Endodermal cell (in vitro differentiated cells): Measurements from ENCODE around the gene ZCCHC24. TPM values are rescaled to one million over a fixed set of nuclear protein-coding genes. Genes with fewer than 3 reads are reported as not detected.
A peak's percentile ranks its signal among the peaks of the same experiment; 100 is the strongest.
"Not testable (repeated sequence)": the region's sequence is repeated elsewhere in the genome, so short reads cannot be mapped to it uniquely, and the experiment has no call there.

Experiments used
- DNase-seq: peaks from one replicate; pipeline ENCODE4 v3.0.0-alpha.2; 2017
- H3K27ac ChIP-seq: 2 replicates; pipeline ENCODE4 v1.5.1; 2013; ENCODE audit warnings: mild to moderate bottlenecking, low read depth, low read length, moderate library complexity
- H3K27me3 ChIP-seq: 2 replicates; pipeline ENCODE4 v1.6.1; 2013; ENCODE audit warnings: mild to moderate bottlenecking, low read length, moderate library complexity; ENCODE audit not compliant: insufficient read depth, control insufficient read depth, poor library complexity, severe bottlenecking
- H3K36me3 ChIP-seq: 2 replicates; pipeline ENCODE4 v1.7.0; 2013; ENCODE audit warnings: mild to moderate bottlenecking, low read length, moderate library complexity; ENCODE audit not compliant: control insufficient read depth, insufficient read depth
- H3K4me1 ChIP-seq: one replicate; pipeline ENCODE4 v1.7.0; 2013; ENCODE audit warnings: low read length; ENCODE audit not compliant: control insufficient read depth, insufficient read depth
- H3K4me3 ChIP-seq: 2 replicates; pipeline ENCODE4 v1.5.1; 2013; ENCODE audit warnings: mild to moderate bottlenecking, low read length, moderate library complexity
- H3K9ac ChIP-seq: 2 replicates; pipeline ENCODE4 v1.6.1; 2013; ENCODE audit warnings: mild to moderate bottlenecking, low read length, moderate library complexity; ENCODE audit not compliant: poor library complexity, severe bottlenecking; ENCODE audit errors: extremely low read depth
- H3K9me3 ChIP-seq: 2 replicates; pipeline ENCODE4 v1.6.1; 2013; ENCODE audit warnings: mild to moderate bottlenecking, low read length, moderate library complexity; ENCODE audit not compliant: control insufficient read depth
- H3K27ac Mint-ChIP-seq: 2 replicates; pipeline ENCODE4 v1.8.0; 2020; ENCODE audit warnings: mixed read lengths
- H3K27me3 Mint-ChIP-seq: 2 replicates; pipeline ENCODE4 v1.8.0; 2021; ENCODE audit warnings: mild to moderate bottlenecking, mixed read lengths; ENCODE audit not compliant: insufficient read depth
- H3K36me3 Mint-ChIP-seq: 2 replicates; pipeline ENCODE4 v1.8.0; 2020; ENCODE audit warnings: low read depth, mixed read lengths
- H3K4me1 Mint-ChIP-seq: 2 replicates; pipeline ENCODE4 v1.8.0; 2020; ENCODE audit warnings: mixed read lengths
- H3K4me3 Mint-ChIP-seq: 2 replicates; pipeline ENCODE4 v1.8.0; 2020; ENCODE audit warnings: mild to moderate bottlenecking, moderate library complexity, mixed read lengths
- H3K9me3 Mint-ChIP-seq: 2 replicates; pipeline ENCODE4 v1.8.0; 2020; ENCODE audit warnings: mild to moderate bottlenecking, mixed read lengths
- WGBS, 2 experiments: methylation state at CpG; one replicate each; pipeline versions ENCODE4 v1.1.5 to v1.1.7; 2013; ENCODE audit warnings: missing lambda C conversion rate in 2 of 2, mixed read lengths in 1 of 2; ENCODE audit not compliant: insufficient coverage in 1 of 2, insufficient read length in 1 of 2; 5-methylcytosine and 5-hydroxymethylcytosine counted together
- total RNA-seq, 2 donors: library from RNA; stranded (reverse); fragmentation: NEBNext Ultra II Directional in 1 of 2; extraction: Animal tissue kit (Norgen Biotek cat#: 25700) in 1 of 2; gene quantifications; 2 replicates in 1 of 2; 3 replicates in 1 of 2; pipeline ENCODE4 v1.2.1, GENCODE V29; 2021
- TF ChIP-seq, protein P1 (sequence below): fragments of 200-600 bp; sonication (generic); conservative IDR thresholded peaks from 2 replicates; pipeline ENCODE4 v1.5.0; 2021; ENCODE audit warnings: antibody characterized with exemption, mild to moderate bottlenecking

Gene ZCCHC24
- total RNA-seq, 2 donors from 2014 or later: 7.6 to 10.7 TPM

DNA sequence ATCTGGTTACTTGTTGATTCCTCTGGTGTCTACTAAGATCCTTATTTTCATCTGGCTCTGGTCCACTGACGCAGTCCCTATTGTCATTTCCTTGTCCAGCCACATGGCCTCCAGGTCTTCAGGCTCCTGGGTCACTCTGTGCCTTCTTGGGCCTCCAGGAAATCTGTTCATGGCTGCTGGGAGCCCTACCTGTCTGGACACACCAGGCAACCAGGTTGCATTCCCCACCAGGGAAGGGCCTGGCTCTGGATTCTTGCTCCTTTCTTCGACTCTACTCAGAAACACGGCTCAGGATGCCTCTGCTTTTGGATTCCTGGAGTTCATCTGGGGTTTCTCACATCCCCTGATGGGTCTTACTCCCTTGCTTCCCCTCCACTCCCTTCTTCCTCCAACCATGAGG, 106.2 kb downstream of the ZCCHC24 start:
- no peak overlapping the region for H3K9ac ChIP-seq
- H3K27me3 Mint-ChIP-seq: peaks cover 18% of the 10 kb centered on the region
- peaks cover 8% of the 10 kb centered on the region for H3K4me1 ChIP-seq
- peaks cover 22% of the 10 kb centered on the region for H3K4me1 Mint-ChIP-seq
- DNase-seq: no peak
- TF ChIP-seq, protein P1, sequence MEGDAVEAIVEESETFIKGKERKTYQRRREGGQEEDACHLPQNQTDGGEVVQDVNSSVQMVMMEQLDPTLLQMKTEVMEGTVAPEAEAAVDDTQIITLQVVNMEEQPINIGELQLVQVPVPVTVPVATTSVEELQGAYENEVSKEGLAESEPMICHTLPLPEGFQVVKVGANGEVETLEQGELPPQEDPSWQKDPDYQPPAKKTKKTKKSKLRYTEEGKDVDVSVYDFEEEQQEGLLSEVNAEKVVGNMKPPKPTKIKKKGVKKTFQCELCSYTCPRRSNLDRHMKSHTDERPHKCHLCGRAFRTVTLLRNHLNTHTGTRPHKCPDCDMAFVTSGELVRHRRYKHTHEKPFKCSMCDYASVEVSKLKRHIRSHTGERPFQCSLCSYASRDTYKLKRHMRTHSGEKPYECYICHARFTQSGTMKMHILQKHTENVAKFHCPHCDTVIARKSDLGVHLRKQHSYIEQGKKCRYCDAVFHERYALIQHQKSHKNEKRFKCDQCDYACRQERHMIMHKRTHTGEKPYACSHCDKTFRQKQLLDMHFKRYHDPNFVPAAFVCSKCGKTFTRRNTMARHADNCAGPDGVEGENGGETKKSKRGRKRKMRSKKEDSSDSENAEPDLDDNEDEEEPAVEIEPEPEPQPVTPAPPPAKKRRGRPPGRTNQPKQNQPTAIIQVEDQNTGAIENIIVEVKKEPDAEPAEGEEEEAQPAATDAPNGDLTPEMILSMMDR: no peak
- 96 to 100% methylated on average over 3 of the region's 3 CpGs for WGBS, 2 experiments
- H3K27ac ChIP-seq: no peak overlapping the region
- no peaks in the 10 kb centered on the region for H3K27me3 ChIP-seq
- H3K4me3 Mint-ChIP-seq: no peak overlapping the region
- no peaks in the 10 kb centered on the region for H3K36me3 ChIP-seq
- H3K36me3 Mint-ChIP-seq: no peaks in the 10 kb centered on the region
- H3K4me3 ChIP-seq: no peak overlapping the region
- no peaks in the 10 kb centered on the region for H3K9me3 ChIP-seq
- no peak overlapping the region for H3K27ac Mint-ChIP-seq
- H3K9me3 Mint-ChIP-seq: peaks cover 4% of the 10 kb centered on the region

DNA sequence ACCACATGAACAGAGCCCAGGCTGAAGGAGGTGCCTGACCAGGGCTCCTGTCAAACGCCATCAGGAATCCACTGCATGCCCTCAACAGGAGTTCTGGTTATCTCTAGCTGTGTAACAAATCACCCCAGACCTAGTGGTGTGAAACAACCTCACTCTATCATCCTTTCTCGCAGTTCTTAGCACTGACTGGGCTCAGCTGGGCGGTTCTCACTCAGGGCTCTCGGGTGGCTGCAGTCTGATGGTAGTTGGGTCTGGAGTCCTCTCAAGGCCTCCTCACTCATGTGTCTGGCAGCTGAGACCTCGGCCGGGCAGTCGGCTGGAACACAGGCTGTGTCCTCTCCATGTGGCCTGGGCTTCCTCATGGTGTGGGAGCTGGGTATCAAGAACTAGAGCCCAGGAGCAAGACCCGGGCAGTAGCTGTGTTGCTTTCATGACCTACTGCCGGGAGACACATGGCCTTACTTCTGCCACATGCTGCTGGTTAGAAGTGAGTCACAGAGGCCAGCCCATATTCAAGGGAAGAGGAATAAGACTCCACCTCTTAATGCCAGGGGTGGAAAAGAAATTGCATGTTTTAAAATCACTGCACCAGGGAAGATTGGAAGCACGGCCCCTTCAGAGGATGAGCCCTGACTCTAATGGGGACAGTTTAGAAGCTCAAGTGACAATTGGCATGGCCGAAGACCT, 107.5 kb downstream of the ZCCHC24 start:
- H3K27me3 Mint-ChIP-seq, H3K4me3 Mint-ChIP-seq, H3K9me3 Mint-ChIP-seq, H3K36me3 ChIP-seq, H3K36me3 Mint-ChIP-seq, H3K27me3 ChIP-seq, H3K9me3 ChIP-seq, H3K9ac ChIP-seq, H3K27ac Mint-ChIP-seq, H3K27ac ChIP-seq, H3K4me1 ChIP-seq, H3K4me3 ChIP-seq, DNase-seq: not testable (repeated sequence)
- 75 to 95% methylated on average over 1 to 4 of the region's 11 CpGs for WGBS, 2 experiments
- peaks cover 17% of the 10 kb centered on the region for H3K4me1 Mint-ChIP-seq

- DNase-seq: peak; percentile 80
- Mint-ChIP-seq H3K4me1 (peaks cover 17% of the 10 kb centered on the region), H3K36me3 (peaks cover 3% of the 10 kb centered on the region), H3K4me3 (no peak overlapping the region), H3K9me3 (peaks cover 11% of the 10 kb centered on the region), H3K27me3 (no peaks in the 10 kb centered on the region), H3K27ac (no peak overlapping the region)
- TF ChIP-seq, protein P1: no peak
- Histone ChIP-seq H3K4me1 (peaks cover 8% of the 10 kb centered on the region), H3K27me3 (no peaks in the 10 kb centered on the region), H3K9me3 (no peaks in the 10 kb centered on the region), H3K4me3 (no peak overlapping the region), H3K36me3 (no peaks in the 10 kb centered on the region), H3K27ac (no peak overlapping the region), H3K9ac (no peak overlapping the region)
- WGBS, 2 experiments: 58 to 61% methylated on average over 6 to 7 of the region's 7 CpGs
Observed at GRCh38 chr10:79336739-79337138, 108.7 kb downstream of the ZCCHC24 start.

DNA sequence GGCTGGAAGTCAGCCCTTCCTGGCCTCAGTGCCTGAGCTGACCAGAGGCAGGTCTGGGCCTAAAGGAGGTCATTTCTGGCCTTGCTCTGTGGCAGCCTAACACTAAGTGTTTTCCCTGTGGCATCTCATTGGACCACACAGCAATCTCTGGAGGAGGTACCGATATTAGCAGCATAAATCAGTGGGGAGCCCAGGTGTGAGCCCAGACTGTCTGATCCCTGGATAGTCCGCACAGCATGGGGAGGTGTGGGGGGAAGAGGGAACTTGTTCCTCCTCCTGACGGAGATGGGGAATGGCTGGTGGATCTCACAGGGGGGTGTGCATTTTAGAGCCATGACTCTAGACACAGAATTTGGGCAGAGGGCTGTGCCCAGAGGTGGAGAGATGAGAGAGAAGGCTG, 109.1 kb downstream of the ZCCHC24 start:
- Mint-ChIP-seq H3K27ac (peak overlapping the region; percentile 36), H3K36me3 (peaks cover 3% of the 10 kb centered on the region)
- no peak for DNase-seq

More for the DNA sequence above, 109.1 kb downstream of the ZCCHC24 start:
- Histone ChIP-seq H3K36me3 (no peaks in the 10 kb centered on the region), H3K4me3 (no peak overlapping the region), H3K9me3 (no peaks in the 10 kb centered on the region), H3K27ac (no peak overlapping the region), H3K9ac (no peak overlapping the region), H3K27me3 (no peaks in the 10 kb centered on the region), H3K4me1 (peaks cover 8% of the 10 kb centered on the region)
- TF ChIP-seq, protein P1: no peak
- 87% methylated on average over 2 to 3 of the region's 3 CpGs for WGBS, 2 experiments
- no peaks in the 10 kb centered on the region for H3K27me3 Mint-ChIP-seq
- H3K4me3 Mint-ChIP-seq: no peak overlapping the region
- H3K4me1 Mint-ChIP-seq: peaks cover 17% of the 10 kb centered on the region
- peaks cover 12% of the 10 kb centered on the region for H3K9me3 Mint-ChIP-seq
